Measurements from ENCODE around the gene RIOX2. TPM values are rescaled to one million over a fixed set of nuclear protein-coding genes. Genes with fewer than 3 reads are reported as not detected.

The RIOX2 gene
- polyA plus RNA-seq, 1 donor (not counting 4 experiments of a cell fraction or from before 2014, with no cell fraction given): 45.2 TPM

DNA sequence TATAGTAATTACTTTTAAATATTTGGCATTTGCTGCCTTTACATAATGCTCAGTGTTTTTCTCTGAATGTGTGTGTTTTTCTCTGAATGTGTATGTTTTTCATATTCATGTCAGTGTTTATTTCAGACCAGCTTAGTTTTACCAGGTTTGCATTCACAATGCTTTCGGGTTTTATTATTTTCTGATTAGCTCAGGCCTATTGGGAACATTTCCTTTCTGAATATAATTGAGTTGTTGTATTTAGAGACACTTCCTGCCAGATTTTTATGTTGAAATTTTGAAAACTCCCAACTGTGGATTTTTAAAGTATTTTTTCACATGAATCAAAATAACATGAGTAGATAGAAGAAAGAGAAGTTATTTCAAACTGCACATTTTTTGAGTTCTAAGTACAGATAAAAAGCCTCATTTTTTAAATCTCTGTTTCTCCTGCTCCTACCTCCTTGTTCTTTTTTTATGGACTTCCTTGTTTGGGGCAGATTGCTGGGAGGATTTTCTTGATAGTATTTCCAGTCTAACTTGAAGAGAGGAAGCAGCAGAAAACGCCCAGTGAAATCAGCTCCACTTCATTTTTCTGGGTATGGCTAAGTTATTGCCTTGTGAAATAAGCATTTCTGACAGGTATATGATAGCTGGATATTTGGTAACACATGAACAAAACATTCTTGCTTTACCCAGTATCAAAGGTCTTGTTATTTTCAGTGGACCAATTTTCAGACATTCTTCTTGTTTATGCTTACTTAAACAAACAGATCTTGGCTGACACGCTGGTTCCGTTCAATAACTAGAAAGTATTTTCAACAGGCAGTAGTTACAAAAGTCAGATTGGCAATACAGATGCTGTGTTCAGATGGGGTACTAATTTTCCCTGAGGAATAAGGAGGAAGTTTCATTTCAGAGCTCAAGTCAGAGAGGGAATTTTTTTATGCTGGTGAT is 70.7 kb downstream of the RIOX2 start:
- H3K4me1 ChIP-seq (ENCODE audit: control insufficient read depth, extremely low read depth, insufficient read depth, low read length): no peaks in the 10 kb centered on the region
- DNase-seq (ENCODE audit: low read depth, low spot score) (no peak), FAIRE-seq (no peak)
- H3K27me3 ChIP-seq (ENCODE audit: control insufficient read depth, extremely low read depth, insufficient read depth, low read length): no peaks in the 10 kb centered on the region
- H3K36me3 ChIP-seq (ENCODE audit: control insufficient read depth in 2 of 2, extremely low read depth in 1 of 2, insufficient read depth in 2 of 2, low read length in 2 of 2): no peaks in the 10 kb centered on the region
- dilution Hi-C loops (cut with MboI; ENCODE audit: extremely low pct_ligation_motif_present, low sequenced_read_pairs): no loop called here
- H3K9ac ChIP-seq (ENCODE audit: control insufficient read depth, extremely low read depth, insufficient read depth, low read length): no peak overlapping the region
- TF ChIP-seq EZH2 (IDR thresholded peaks at IDR 0.05; ENCODE audit: low read length): no peak
- no peak for TF ChIP-seq CTCF (optimal IDR thresholded peaks at IDR 0.05 in 1 of 3, IDR thresholded peaks at IDR 0.05 in 1 of 3, conservative IDR thresholded peaks at IDR 0.05 in 1 of 3; ENCODE audit: extremely low read depth in 1 of 3, insufficient read depth in 2 of 3, low read length in 3 of 3)
- no peaks in the 10 kb centered on the region for H3K9me1 ChIP-seq (ENCODE audit: control insufficient read depth, extremely low read depth, insufficient read depth, low read length)
- no peaks in the 10 kb centered on the region for H3K9me3 ChIP-seq (ENCODE audit: control insufficient read depth, low read depth, low read length)
- H2AFZ ChIP-seq (ENCODE audit: control insufficient read depth, low read length): no peak overlapping the region
- no peak overlapping the region for H3K27ac ChIP-seq (ENCODE audit: control insufficient read depth, insufficient read depth, low read length)
- no peak overlapping the region for H3K4me2 ChIP-seq (ENCODE audit: control insufficient read depth, extremely low read depth, insufficient read depth, low read depth, low read length)
- no peak overlapping the region for H3K4me3 ChIP-seq (ENCODE audit: control insufficient read depth in 2 of 3, extremely low read depth in 1 of 3, insufficient read depth in 2 of 3, low read depth in 1 of 3, low read length in 3 of 3)
- no peaks in the 10 kb centered on the region for H3K79me2 ChIP-seq (ENCODE audit: control insufficient read depth, insufficient read depth, low read length)
- H4K20me1 ChIP-seq (ENCODE audit: control insufficient read depth, extremely low read depth, insufficient read depth, low read length): no peaks in the 10 kb centered on the region

GRCh38 chr3:97899331-97899730 is 72.9 kb downstream of the RIOX2 start:
- H3K4me2 ChIP-seq (ENCODE audit: control insufficient read depth, extremely low read depth, insufficient read depth, low read depth, low read length): no peak overlapping the region
- H3K27me3 ChIP-seq (ENCODE audit: control insufficient read depth, extremely low read depth, insufficient read depth, low read length): no peaks in the 10 kb centered on the region
- H2AFZ ChIP-seq (ENCODE audit: control insufficient read depth, low read length): no peak overlapping the region
- no peak for TF ChIP-seq EZH2 (IDR thresholded peaks at IDR 0.05; ENCODE audit: low read length)
- TF ChIP-seq CTCF (optimal IDR thresholded peaks at IDR 0.05 in 1 of 3, IDR thresholded peaks at IDR 0.05 in 1 of 3, conservative IDR thresholded peaks at IDR 0.05 in 1 of 3; ENCODE audit: extremely low read depth in 1 of 3, insufficient read depth in 2 of 3, low read length in 3 of 3): no peak
- no peaks in the 10 kb centered on the region for H3K9me1 ChIP-seq (ENCODE audit: control insufficient read depth, extremely low read depth, insufficient read depth, low read length)
- no peaks in the 10 kb centered on the region for H3K9me3 ChIP-seq (ENCODE audit: control insufficient read depth, low read depth, low read length)
- H3K79me2 ChIP-seq (ENCODE audit: control insufficient read depth, insufficient read depth, low read length): no peaks in the 10 kb centered on the region
- no peaks in the 10 kb centered on the region for H3K4me1 ChIP-seq (ENCODE audit: control insufficient read depth, extremely low read depth, insufficient read depth, low read length)
- H3K9ac ChIP-seq (ENCODE audit: control insufficient read depth, extremely low read depth, insufficient read depth, low read length): no peak overlapping the region
- H3K36me3 ChIP-seq (ENCODE audit: control insufficient read depth in 2 of 2, extremely low read depth in 1 of 2, insufficient read depth in 2 of 2, low read length in 2 of 2): no peaks in the 10 kb centered on the region
- H3K27ac ChIP-seq (ENCODE audit: control insufficient read depth, insufficient read depth, low read length): no peak overlapping the region
- no peak for FAIRE-seq
- no peaks in the 10 kb centered on the region for H4K20me1 ChIP-seq (ENCODE audit: control insufficient read depth, extremely low read depth, insufficient read depth, low read length)
- H3K4me3 ChIP-seq (ENCODE audit: control insufficient read depth in 2 of 3, extremely low read depth in 1 of 3, insufficient read depth in 2 of 3, low read depth in 1 of 3, low read length in 3 of 3): no peak overlapping the region
- dilution Hi-C loops (cut with MboI; ENCODE audit: extremely low pct_ligation_motif_present, low sequenced_read_pairs): no loop called here
- no peak for DNase-seq (ENCODE audit: low read depth, low spot score)
